Left kidney (tissue), 2 donors: ENCODE measurements around the gene ZNF277. TPM values are rescaled to one million over a fixed set of nuclear protein-coding genes. Genes with fewer than 3 reads are reported as not detected.
"Not testable (repeated sequence)": the region's sequence is repeated elsewhere in the genome, so short reads cannot be mapped to it uniquely, and the experiment has no call there.

Experiments used
- DNase-seq: peaks from one replicate; pipeline ENCODE4 v3.0.0-alpha.2; 2013
- polyA plus RNA-seq: library from polyadenylated mRNA; unstranded; fragments of 120-200 nt; gene quantifications from one replicate; pipeline ENCODE4 v1.2.1, GENCODE V29; 2013; ENCODE audit not compliant: insufficient read length

ZNF277 gene
- polyA plus RNA-seq, 1 donor: 42.6 TPM

- DNase-seq: no peak
Measured at GRCh38 chr7:112292162-112292561, 85.7 kb downstream of the ZNF277 start.

- no peak for DNase-seq
Measured at GRCh38 chr7:112293416-112293815, 86.9 kb downstream of the ZNF277 start.

GRCh38 chr7:112296432-112296831, 89.9 kb downstream of the ZNF277 start:
- DNase-seq: no peak

- no peak for DNase-seq
Measured at GRCh38 chr7:112297681-112298080, 91.2 kb downstream of the ZNF277 start.

GRCh38 chr7:112298543-112299100, 92.1 kb downstream of the ZNF277 start:
- no peak for DNase-seq

- DNase-seq: no peak
Measured at GRCh38 chr7:112300072-112300471, 93.6 kb downstream of the ZNF277 start.

GRCh38 chr7:112300831-112301407, 94.4 kb downstream of the ZNF277 start:
- no peak for DNase-seq

- no peak for DNase-seq
Measured at GRCh38 chr7:112302566-112302965, 96.1 kb downstream of the ZNF277 start.

- DNase-seq: no peak
Measured at GRCh38 chr7:112306903-112307302, 100.4 kb downstream of the ZNF277 start.

GRCh38 chr7:112307506-112307905, 101.0 kb downstream of the ZNF277 start:
- no peak for DNase-seq

GRCh38 chr7:112308974-112309373, 102.5 kb downstream of the ZNF277 start:
- DNase-seq: no peak

GRCh38 chr7:112316803-112317202, 110.3 kb downstream of the ZNF277 start:
- not testable (repeated sequence) for DNase-seq

GRCh38 chr7:112322070-112322469, 115.6 kb downstream of the ZNF277 start:
- no peak for DNase-seq

- no peak for DNase-seq
Measured at GRCh38 chr7:112327566-112327965, 121.1 kb downstream of the ZNF277 start.

- DNase-seq: no peak
Measured at GRCh38 chr7:112331492-112331891, 125.0 kb downstream of the ZNF277 start.

GRCh38 chr7:112334366-112334765, 127.9 kb downstream of the ZNF277 start:
- DNase-seq: no peak

- no peak for DNase-seq
Measured at GRCh38 chr7:112336261-112336660, 129.8 kb downstream of the ZNF277 start.

- no peak for DNase-seq
Measured at GRCh38 chr7:112336936-112337576, 130.6 kb downstream of the ZNF277 start.

- DNase-seq: no peak
Measured at GRCh38 chr7:112337892-112338291, 131.4 kb downstream of the ZNF277 start.

GRCh38 chr7:112338786-112339185, 132.3 kb downstream of the ZNF277 start:
- no peak for DNase-seq

GRCh38 chr7:112341464-112341863, 135.0 kb downstream of the ZNF277 start:
- DNase-seq: no peak

GRCh38 chr7:112346381-112347060, 140.0 kb downstream of the ZNF277 start:
- DNase-seq: no peak

GRCh38 chr7:112347088-112347487, 140.6 kb downstream of the ZNF277 start:
- no peak for DNase-seq
